GM18867 (cell line): ENCODE results near the gene OR14I1.

ENCODE experiments used
- ATAC-seq: cut with Tn5 transposase; IDR thresholded peaks from one replicate; pipeline ENCODE4 v1.9.1; 2021; ENCODE audit warnings: mild to moderate bottlenecking, moderate library complexity; ENCODE audit not compliant: unreplicated experiment

OR14I1 gene

DNA sequence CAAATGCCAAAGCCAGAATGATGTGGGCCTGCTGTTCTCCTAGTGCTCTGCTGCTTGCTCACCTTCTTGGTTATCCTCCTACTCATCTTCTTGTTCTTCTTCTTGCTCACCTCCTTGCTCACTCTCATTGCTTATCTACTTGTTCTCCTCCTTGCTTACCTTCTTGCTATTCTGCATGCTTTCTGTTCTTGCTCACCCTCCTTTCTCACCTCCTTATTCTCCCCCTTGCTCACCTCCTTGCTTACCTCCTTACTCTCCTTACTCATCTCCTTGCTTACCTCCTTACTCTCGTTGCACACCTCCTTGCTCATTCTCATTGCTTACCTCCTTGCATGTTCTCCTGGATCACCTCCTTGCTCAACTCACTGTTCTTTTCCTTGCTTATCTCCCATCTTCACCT, at the start of gene OR14I1:
Gene OR14I1 (minus strand): TSS at position 53 of the 400 bp plus-strand sequence.
- ATAC-seq = no peak

- no peak for ATAC-seq
Measured at GRCh38 chr1:248751635-248752034, 49.1 kb upstream of the OR14I1 start.

- ATAC-seq = no peak
Measured at GRCh38 chr1:248751142-248751541, 48.6 kb upstream of the OR14I1 start.

GRCh38 chr1:248750496-248750895, 47.9 kb upstream of the OR14I1 start:
- ATAC-seq = no peak

GRCh38 chr1:248748211-248748610, 45.6 kb upstream of the OR14I1 start:
- no peak for ATAC-seq

GRCh38 chr1:248740876-248741275, 38.3 kb upstream of the OR14I1 start:
- no peak for ATAC-seq

DNA sequence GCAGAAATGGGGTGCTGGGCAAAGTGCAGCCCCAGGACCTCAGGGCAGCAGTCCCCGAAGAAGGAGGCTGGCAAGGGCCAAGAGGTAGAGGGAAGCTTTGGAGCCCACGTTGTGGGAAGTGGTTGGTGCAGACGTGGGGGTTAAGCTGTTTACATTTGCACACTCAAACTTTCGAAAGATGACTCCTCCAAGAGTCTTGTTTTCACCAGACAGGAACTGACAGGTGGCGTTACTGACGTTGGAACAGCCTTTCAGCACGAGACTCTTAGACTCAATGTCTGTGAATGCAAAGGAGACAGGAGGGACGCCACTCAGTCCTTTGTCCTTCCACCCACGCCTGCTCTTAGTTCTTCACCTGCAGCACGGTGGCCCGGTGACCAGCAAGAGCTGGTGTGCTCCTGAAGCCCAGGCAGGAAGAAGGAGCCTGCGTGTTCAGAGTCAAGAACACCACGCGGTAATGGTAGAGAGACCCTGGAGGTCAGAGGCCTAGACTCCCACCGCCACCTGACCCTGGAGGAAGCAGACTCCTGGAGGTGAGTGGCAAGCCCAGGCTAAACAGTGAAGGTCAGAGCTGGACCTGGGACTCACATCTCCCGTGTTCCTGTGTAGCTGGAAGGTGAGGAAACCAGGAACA, 37.1 kb upstream of the OR14I1 start:
- ATAC-seq = no peak

DNA sequence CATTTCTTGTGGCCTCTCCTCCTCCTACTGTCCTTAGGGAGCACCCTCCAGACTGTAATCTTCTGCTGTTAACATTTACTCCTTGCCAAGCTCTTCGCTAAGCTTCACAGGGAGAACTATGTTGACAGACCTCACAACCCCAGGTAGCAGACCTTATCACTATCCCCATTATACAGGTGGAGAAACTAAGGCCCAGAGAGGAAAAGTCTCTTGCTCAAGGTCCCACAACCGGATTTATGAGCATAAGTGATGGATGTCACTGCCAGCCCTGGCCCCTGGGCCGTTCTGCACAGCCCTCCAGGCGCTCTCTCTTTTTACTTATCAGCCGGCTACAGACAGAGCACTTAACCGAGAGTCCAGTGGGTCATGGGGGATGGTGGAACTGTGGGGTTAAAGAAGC, 34.9 kb upstream of the OR14I1 start:
- ATAC-seq = no peak

DNA sequence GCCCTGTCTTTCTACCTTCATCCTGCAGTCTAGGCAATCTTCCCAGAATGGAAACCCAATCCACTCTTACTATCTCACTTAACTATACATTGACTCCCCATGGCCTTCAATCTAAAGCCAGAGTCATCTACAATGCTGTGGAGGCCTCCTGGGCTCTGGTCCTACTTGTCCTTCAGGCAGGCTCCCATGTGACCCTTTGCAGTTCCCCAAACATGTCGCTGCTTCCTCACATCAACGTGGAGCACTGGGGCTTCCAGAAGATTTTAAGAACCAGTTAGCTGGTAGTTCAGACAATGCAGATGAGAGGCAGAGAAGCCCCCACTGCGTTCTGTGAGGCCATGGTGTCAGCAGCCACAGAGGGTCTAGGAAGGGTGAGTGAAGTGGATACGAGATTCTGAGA, 34.4 kb upstream of the OR14I1 start:
- ATAC-seq = no peak

DNA sequence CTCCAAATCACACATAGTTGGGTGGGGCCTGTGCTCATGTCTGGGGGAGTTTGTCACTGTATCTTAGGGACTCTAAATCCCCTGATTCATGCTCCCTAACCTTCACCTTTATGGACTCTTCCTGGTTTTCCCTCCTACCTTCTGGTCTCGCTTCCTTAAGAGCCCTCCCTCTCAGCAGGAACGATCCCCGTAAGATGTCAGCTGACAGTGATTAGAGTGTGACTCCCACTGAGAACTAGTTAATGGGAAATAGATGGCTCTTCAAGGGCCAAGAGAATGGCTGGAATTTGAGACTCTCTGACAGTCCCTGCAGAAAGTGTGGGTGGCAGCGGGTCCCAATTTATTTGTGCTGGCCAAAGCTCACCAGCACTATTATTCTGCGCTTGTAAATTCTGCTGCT, 31.0 kb upstream of the OR14I1 start:
- no peak for ATAC-seq

- ATAC-seq = no peak
Measured at GRCh38 chr1:248730507-248731335, 28.2 kb upstream of the OR14I1 start.

- no peak for ATAC-seq
Measured at GRCh38 chr1:248714248-248714647, 11.7 kb upstream of the OR14I1 start.

GRCh38 chr1:248710305-248710900, 7.8 kb upstream of the OR14I1 start:
- ATAC-seq = no peak

DNA sequence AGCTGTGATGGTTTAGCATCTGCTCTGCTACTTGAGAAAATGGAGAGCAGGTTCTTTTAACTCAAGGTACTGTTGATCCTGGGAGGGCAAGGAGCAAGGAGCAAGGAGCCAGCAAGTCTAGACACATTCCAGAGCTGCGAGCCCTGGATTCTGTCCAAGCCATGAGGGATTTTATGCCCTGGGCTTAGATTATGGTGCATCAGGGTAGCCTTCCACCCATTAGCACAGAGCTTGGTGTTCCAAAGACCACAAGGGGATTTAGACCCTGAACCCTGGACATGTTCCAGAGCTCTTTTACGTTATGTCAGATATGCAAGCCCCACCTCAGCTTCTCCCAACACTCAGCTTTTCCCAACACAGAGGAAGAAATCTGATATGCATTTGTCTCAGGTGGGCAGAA, 2.0 kb upstream of the OR14I1 start:
- no peak for ATAC-seq

DNA sequence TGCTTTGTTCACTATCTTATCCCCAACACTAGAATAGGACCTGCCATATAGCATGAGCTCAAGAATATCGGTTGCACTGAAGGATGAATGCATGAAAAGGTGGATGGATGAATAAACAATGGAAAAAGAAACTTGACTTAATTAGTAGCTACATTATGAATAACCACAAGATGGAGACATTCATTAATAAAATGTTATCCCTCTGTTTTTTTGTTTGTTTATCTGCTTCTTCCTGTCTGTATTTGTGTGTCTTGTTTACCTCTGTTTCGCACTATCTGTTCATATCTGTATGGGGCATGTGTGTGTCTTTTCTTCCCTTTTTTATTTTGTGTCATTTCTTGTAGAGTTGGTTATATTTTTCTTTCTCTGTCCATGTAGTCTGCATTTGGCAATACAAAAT, 1.1 kb upstream of the OR14I1 start:
- ATAC-seq = no peak

DNA sequence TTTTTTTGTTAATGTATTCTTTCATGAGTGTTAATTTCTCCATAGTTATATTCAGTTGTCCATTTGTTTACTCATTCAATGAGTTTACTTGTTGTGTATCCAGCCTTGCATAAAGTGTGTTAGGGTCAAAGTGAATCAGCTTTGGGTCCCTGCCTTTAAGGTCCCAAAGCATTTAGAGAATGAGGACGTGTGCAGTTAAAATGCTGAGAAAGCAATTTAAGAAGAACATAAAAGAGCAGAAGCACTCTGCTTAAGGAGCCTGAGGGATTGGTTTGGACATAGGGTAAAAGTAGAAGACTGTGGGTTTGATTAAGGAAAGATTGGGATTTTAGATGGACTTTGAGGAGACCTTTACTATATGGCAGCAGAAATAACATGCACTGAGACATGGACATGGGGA, 3.5 kb downstream of the OR14I1 start:
- ATAC-seq = no peak

DNA sequence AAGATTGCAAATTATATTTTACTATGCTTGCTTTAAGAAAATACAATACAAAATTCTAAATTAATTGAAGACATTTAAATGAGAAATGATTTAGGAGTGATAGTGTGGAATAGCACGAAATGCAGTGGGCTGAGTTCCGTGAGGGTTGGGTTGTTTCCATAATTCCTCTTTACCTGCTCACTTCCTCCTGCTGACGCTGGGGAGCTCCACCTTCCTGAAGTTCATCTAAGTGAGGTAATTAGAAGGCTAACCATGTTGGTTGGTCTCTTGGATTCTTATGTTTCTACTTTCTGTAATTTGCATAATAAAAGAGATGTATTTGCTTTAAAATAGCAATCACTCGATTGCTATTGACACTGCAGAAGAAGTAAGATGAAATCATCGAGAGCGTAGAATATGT, 4.7 kb downstream of the OR14I1 start:
- ATAC-seq = no peak

DNA sequence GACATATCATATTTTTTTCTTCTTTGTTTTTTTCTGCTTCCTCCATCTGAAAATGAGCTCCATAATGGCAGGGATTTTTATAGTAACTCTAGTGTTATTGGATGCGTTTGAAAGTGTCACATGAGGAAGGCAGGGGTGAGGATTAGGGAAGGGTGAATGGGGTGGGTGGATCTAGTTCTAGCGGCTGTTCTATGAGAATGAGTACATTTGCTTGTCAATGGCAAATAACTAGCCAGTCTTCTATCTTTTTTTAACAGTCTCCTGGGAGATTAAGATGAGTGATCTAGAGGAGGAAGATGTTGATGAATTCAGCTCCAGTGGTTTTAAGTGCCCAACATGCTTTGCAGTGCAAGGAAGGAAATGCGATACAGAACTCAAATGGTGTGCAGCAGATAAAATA, 5.8 kb downstream of the OR14I1 start:
- ATAC-seq = no peak

- peak; percentile 45 for ATAC-seq
Measured at GRCh38 chr1:248696261-248696660, 6.3 kb downstream of the OR14I1 start.

GRCh38 chr1:248695451-248696132, 7.0 kb downstream of the OR14I1 start:
- no peak for ATAC-seq

DNA sequence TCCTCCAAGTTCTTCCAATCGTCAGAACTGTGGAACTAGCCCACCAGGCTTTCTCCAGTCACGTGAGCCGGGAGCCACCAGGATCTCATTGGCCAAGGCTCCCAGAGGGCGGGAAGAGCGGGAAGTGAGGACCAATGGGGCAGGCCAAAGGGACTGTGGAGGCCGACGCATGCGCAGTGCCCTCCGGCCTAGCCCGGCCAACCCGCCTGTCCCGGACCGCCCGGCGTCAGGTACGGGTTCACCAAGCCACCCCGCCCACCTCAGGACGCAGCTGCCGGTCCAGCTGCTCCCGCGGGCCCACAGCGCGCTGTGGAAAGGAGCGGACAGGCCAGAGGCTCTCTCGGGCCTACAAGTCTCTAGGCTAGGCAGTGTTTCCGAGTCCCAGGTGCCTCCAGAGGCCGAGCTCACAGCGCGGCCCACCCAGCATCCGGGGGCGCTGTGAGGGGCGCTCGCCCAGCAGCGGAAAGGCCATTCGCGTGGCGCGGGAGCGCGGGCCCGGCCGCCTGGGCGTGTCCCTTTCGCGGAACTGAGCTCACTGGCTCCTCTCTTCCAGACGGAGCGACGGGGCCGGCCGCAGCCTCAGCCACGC, 10.9 kb downstream of the OR14I1 start:
- no peak for ATAC-seq
